ENCODE data around the gene KCTD20.
"Not testable (repeated sequence)": the region's sequence is repeated elsewhere in the genome, so short reads cannot be mapped to it uniquely, and the experiment has no call there.

The KCTD20 gene

DNA sequence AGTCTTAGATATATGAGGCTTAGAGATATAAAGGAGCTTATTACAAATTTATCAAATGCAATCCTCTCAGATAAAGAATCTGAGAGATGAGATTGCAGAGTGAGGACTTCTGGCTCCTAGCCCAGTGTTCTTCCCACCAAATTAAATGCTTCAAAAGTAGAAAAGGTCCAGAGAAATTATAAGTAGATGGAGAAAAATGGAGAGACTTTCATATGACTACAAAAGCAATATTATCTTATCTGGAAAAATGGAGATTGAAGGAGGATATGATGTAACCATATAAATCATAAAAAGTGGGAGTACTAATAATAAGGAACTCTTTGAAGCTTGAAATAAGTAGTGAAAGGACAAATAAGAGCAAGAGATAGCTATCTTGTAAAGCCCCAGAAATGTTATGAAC is 2.8 kb downstream of the KCTD20 start:
- no peak for DNase-seq

- not testable (repeated sequence) for DNase-seq
Measured at GRCh38 chr6:36449173-36449572, 6.4 kb downstream of the KCTD20 start.

DNA sequence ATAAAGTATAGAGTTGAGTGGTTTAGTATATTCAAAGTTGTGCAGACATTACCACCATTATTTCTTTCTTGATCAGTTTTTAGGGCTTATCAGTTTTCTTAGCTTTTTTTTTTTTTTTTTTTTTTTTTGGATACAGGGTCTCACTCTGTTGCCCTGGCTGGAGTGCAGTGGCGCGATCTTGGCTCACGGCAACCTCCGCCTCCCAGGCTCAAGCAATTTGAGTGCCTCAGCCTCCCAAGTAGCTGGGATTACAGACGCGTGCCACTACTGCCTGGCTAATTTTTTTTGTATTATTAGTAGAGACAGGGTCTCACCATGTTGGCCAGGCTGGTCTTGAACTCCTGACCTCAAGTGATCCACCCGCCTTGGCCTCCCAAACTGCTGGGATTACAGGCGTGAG is 10.1 kb downstream of the KCTD20 start:
- DNase-seq: not testable (repeated sequence)

GRCh38 chr6:36455486-36456027 is 12.8 kb downstream of the KCTD20 start:
- DNase-seq: no peak

DNA sequence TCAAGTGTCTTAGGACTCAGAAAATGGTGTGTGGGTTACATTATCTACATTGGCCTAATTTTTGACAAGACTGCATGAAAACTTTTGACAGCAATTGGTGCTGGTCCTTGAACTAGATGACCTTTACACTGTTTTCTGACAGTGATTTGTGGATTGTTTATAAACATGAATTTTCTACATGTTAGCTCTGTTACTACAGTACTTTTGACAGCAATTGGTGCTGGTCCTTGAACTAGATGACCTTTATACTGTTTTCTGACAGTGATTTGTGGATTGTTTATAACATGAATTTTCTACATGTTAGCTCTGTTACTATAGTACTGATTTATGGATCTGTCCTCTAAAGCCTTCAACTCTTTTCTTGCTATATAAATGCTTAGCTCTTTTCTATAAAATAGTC is 16.7 kb downstream of the KCTD20 start:
- DNase-seq: no peak

DNA sequence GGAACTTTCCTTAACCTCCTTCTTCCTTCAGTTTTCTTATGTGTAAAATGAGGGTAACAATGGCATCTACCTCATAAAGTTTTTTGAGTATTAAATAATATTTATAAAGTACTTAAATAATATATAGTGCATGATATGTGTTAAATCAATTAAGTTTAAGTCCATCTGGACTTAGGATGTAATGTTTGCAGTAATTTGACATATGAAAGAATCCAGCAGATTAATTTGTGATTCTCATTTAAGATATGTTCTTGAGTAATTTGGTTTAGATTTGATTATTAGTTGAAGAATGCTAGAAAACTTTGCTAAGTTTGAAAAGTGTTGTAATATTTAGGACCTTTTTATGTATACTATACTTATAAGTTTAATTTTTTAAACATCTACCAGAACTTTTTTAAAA is 18.1 kb downstream of the KCTD20 start:
- DNase-seq: no peak

- DNase-seq: no peak
Measured at GRCh38 chr6:36461646-36462045, 18.8 kb downstream of the KCTD20 start.

GRCh38 chr6:36463676-36464075 is 20.9 kb downstream of the KCTD20 start:
- DNase-seq: no peak

- DNase-seq: no peak
Measured at GRCh38 chr6:36464233-36464632, 21.4 kb downstream of the KCTD20 start.

GRCh38 chr6:36467625-36468024 is 24.8 kb downstream of the KCTD20 start:
- DNase-seq: no peak

GRCh38 chr6:36469148-36469661 is 26.4 kb downstream of the KCTD20 start:
- DNase-seq: no peak

DNA sequence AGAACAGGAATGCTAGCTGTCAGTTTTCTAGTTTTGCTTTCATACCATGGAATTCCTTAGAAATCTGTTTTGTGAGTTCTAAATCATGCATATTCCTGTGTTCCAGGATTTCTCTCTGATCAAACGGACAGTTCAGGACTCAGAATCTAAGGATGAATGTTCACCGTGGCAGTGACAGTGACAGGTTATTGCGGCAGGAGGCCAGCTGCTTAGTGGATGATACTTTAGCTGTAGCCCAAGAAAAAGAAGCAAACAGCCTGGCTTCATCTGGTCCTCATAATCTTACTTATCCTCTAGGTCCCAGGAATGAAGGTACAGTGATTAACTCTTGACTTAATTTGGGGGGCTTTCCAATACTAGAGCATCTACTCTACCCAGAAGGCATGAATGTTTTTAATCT is 27.1 kb downstream of the KCTD20 start:
- DNase-seq: no peak

DNA sequence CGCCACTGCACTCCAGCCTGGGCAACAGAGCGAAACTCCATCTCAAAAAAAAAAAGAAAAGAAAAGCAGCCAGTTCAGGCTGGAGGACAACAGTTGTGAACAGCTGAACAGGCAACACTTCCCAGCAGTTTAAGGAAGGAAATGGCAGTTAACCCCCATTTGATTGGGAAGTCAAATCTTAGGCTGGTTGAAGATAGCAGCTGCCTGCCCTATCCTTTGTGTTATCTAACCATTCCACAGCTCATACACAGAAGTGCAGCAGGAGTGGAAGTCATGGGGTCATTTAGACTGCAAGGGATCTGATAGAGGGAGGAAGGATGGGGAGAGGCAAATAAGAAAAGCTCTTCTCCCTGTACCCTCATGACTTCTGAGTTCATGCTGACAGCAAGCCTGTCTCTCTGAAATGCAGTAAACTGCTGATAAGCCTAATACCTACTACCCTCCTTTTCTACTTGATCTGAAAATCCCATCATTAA is 35.3 kb downstream of the KCTD20 start:
- no peak for DNase-seq

DNA sequence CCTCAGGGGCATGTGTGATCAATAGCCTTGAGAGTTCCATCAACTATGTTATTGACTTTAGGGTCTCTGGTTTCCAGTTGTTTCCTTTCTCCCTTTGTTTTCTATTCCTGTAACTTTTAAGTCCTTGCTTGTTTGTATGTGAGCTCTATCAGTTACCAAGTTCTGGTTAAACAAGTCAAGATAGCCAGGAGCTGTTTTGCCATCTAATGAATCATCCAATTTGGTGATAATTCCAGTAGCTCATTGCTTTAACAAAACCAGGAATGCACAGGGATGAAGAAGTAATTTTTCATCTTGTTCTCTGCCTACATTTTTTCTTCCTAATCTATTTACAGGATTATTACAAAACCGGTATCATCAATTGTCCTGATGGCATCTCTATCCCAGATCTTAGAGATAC is 36.5 kb downstream of the KCTD20 start:
- DNase-seq: no peak

- not testable (repeated sequence) for DNase-seq
Measured at GRCh38 chr6:36483326-36483725, 40.5 kb downstream of the KCTD20 start.

DNA sequence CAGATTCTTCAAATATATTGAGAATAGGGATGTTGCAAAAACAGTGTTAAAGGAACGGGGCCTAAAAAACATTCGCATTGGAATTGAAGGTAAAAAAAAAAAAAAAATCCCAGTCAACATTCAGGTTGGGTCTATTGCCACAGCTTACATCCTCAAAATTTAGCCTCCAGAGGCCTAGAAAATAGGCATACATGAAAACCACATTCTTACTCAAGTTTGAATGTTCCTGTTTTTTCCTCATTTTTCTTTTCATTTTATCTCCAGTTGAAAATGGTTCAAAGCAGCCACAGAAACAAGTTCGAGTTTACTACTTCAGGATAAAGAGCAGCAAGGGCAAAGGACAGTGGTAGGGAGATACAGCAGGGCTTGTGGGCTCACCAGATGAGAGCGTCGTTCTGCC is 41.9 kb downstream of the KCTD20 start:
- DNase-seq: no peak

DNA sequence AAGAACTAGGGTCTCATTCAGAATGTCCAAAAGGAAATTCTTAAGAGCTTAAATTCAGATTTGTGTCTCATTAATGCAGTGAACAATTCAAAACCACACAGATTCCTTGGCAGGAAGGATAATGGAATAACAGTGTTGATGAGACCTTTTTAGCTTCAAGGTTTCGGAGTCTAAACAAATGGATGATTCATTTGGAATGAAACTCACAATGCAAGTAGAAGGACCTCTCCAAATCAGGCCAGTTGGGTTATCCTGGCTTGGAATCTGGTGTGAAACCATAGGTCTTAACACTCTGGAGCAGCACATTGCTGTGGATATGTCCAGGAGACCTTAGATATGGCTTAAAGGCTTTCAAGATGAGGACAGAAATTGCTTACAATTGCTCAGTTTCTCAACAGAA is 44.9 kb downstream of the KCTD20 start:
- DNase-seq: no peak

DNA sequence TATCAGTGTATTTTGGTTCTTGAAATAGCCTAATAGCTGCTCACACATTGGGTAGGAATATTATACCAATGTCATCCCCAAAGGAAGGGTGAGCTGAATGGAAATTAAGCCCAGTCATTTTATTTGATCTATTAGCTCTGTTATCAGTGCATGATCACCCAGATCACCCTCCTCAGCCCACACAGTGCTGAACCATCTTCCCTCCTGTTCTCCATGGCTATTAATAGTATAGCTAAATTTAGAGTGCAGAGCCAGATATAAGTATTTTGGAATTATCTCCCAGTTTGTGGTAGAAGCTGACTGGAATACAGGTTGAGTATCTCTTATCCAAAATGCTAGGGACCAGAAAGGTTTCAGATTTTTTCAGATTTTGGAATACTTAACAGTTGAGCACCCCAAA is 45.4 kb downstream of the KCTD20 start:
- DNase-seq: no peak

DNA sequence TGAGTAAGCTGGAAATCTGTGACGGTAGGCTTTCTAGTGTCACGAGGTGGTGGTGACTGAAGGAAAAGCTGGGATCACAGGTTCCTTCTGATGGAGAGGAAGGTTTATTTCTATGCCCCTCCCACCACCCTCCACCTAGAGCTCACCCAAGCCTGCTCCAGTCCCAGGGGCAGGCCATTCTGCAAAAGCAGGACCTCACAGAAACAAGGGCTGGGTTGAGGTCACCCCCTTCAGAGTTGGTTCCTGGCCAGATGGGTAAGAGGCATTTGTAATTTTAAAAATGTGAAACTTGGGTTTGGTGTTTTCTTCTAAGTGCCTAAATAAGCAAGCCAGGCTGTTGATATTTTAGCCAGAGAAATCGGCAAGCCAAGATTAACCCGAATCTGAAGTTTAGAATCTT is 46.6 kb downstream of the KCTD20 start:
- DNase-seq: no peak

- no peak for DNase-seq
Measured at GRCh38 chr6:36491378-36491965, 48.7 kb downstream of the KCTD20 start.

DNA sequence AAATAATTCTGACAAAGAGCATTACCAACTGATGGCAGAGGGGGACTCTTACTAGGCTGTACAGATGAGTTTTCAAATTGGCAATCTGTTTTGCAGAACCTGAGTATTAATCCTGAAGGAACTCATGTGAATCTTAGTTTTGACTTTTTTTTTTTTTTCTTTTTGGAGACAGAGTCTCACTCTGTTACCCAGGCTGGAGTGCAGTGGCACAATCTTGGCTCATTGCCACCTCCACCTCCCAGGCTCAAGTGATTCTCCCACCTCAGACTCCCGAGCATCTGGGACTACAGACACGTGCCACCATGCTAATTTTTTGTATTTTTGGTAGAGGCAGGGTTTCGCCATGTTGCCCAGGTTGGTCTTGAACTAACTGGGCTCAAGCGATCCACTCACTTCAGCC is 49.3 kb downstream of the KCTD20 start:
- DNase-seq: no peak

DNA sequence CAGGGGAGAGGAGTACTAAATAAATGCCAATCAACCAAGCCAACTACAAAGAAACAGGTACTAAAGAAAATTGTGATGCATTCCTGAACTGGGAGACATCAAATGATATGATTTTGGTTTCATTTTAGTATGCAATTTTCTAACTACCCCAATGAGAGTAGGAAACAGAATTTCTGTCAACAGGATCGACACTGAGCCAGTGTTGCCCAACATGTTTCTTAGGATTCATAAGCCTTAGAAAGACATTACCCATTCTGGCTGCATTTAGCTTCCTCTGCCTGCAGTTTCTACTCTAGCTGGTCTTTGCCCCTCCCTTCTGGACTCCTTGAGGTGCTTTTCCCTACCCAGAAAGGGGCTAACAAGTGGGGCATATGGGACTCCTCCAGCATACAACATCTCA is 49.8 kb downstream of the KCTD20 start:
- DNase-seq: no peak

DNA sequence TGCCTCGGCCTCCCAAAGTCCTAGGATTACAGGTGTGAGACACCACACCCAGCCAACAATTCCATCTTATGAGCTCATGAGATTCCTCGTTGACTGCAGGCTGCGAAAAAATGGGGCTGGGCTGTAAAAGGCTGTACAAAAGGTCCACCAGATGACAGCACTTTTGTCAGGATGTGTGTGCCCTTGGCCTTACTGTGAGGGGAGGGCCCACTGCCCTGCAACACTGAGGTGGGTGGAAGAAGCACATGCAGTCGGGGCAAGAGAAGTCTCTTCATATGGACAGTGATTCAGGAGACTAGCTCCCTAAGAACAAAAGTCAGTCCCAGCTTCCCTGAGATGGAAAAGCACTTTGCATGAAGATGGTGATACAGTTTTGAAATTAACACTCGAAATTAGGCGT is 50.5 kb downstream of the KCTD20 start:
- no peak for DNase-seq

DNA sequence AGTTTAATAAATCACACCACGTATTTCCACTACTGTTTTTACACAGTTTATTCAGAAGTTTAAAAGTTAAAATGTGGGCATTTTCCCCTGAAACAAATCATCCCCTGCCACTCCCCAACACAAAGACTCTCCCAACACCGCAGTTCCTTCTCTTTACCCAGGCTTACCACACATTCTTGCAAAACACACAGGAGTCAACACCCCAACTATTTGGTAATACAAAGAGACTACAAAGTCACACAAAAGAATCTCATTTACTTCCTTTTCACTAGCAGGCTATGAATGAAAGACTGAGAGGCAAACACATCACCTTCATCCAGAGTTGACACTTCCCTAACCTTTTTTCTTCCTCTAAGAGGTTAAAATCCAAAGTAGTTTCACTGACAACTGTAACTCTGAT is 51.1 kb downstream of the KCTD20 start:
- no peak for DNase-seq

- no peak for DNase-seq
Measured at GRCh38 chr6:36495086-36495485, 52.3 kb downstream of the KCTD20 start.

All from CD4-positive, alpha-beta T cell treated with Interleukin-6 for 4 hours (primary cell).